ENCODE measurements around the gene GPSM3.

The GPSM3 gene

DNA sequence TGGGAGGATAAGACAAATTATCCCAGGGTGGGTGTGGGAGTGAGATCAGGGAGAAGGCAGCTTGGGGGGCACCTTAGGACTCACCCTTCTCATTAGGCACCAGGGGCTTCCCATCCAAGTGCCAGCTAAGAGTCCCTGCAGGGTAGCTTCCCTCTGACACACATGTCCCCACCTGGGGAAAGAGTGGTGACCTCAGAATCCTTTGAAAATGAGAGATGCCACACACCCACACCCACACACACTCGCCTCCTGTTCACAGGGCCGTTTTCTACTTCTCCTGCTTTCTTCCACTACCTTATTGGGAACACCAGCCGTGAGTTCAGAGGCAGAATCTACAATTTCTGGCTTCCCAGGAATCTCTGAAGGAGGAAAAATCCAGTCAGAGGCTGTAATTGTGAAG is 9.4 kb downstream of the GPSM3 start:
- TF ChIP-seq, protein P1, sequence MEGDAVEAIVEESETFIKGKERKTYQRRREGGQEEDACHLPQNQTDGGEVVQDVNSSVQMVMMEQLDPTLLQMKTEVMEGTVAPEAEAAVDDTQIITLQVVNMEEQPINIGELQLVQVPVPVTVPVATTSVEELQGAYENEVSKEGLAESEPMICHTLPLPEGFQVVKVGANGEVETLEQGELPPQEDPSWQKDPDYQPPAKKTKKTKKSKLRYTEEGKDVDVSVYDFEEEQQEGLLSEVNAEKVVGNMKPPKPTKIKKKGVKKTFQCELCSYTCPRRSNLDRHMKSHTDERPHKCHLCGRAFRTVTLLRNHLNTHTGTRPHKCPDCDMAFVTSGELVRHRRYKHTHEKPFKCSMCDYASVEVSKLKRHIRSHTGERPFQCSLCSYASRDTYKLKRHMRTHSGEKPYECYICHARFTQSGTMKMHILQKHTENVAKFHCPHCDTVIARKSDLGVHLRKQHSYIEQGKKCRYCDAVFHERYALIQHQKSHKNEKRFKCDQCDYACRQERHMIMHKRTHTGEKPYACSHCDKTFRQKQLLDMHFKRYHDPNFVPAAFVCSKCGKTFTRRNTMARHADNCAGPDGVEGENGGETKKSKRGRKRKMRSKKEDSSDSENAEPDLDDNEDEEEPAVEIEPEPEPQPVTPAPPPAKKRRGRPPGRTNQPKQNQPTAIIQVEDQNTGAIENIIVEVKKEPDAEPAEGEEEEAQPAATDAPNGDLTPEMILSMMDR (IDR thresholded peaks at IDR 0.05; ENCODE audit: borderline replicate concordance, control extremely low read depth, extremely low read depth, insufficient read depth, missing control alignments) = no peak
- in situ Hi-C loops (cut with MboI; ENCODE audit: low sequenced_read_pairs, unreplicated experiment) = no loop called here
- DNase-seq (ENCODE audit: low spot score) = no peak

DNA sequence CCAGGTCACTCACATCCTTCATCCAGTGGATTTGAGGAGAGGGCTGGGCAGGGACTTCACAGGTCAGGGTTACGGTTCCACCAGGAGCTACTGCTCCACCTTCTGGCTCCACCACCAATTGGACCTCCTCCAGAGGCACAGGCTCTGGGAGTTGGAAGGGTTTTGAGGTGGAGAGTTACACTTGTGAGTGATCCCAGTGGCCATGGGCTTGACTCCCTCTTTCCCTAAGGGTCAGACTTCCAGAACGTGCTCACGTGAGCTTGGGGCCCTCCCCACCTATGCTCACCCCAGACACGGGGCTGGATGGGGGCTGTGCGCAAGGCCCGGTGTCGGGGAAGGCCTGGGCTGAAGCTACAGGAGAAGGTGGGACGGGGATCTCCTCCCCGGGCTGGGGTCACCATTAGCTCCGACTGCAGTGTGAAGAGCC is 9.9 kb downstream of the GPSM3 start:
- DNase-seq (ENCODE audit: low spot score) = no peak
- in situ Hi-C loops (cut with MboI; ENCODE audit: low sequenced_read_pairs, unreplicated experiment) = no loop called here
- TF ChIP-seq, protein P1 (IDR thresholded peaks at IDR 0.05; ENCODE audit: borderline replicate concordance, control extremely low read depth, extremely low read depth, insufficient read depth, missing control alignments) = no peak

DNA sequence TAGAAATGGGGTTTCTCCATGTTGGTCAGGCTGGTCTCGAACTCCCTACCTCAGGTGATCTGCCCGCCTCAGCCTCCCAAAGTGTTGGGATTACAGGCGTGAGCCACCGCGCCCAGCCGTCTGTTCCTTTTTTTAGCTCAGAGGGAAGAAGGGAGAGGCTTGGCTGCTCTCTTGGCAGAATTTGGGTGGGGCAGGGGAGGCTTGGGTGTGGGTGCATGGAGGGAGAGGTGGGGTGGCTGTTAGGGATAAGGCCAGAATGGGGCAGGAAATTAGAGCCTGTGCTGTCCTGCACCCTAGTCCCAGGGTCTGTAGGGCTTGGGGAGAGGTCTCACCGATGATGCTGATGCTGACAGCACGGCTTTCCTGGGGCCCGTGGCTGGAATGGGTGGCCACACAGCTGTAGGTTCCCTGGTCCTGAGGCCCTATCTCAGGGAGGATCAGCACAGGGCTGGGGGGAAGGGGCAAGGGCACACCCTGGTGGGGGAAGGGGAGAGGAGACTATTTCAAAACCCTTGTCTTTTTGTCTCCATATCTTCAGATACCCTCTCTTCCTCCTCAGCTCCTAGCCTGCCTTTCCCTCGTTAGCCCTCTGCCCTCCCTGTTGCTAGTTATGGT is 10.4 kb downstream of the GPSM3 start:
- in situ Hi-C loops (cut with MboI; ENCODE audit: low sequenced_read_pairs, unreplicated experiment) = no loop called here
- DNase-seq (ENCODE audit: low spot score) = no peak
- TF ChIP-seq, protein P1 (IDR thresholded peaks at IDR 0.05; ENCODE audit: borderline replicate concordance, control extremely low read depth, extremely low read depth, insufficient read depth, missing control alignments) = no peak

DNA sequence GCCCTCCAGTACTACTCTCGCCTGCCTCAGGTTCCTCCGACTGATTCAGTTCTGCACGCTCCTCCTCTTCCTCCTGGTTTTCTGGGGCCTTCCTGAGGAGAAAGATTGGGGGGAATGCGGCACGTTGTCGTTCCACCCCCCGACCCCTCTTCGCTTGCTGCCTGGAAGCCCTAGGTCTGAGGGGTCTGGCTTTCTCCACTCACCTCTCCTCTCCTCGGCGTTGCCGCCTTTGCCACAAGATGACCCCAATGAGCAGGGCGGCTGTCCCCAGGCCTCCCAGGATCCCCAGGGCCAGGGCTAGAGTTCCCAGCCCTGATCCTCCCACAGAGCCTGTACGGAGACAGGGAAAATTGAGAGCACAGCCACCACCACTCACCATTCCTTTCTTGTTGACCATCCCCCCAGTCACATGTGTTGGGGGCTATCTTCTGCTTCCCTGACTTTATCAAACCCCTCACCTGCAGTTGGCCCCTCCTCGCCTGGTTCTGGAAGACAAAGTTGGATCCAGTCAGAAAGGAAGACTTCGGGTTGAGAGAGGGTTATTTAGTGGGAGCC is 11.2 kb downstream of the GPSM3 start:
- in situ Hi-C loops (cut with MboI; ENCODE audit: low sequenced_read_pairs, unreplicated experiment) = no loop called here
- TF ChIP-seq, protein P1 (IDR thresholded peaks at IDR 0.05; ENCODE audit: borderline replicate concordance, control extremely low read depth, extremely low read depth, insufficient read depth, missing control alignments) = no peak
- DNase-seq (ENCODE audit: low spot score) = no peak

DNA sequence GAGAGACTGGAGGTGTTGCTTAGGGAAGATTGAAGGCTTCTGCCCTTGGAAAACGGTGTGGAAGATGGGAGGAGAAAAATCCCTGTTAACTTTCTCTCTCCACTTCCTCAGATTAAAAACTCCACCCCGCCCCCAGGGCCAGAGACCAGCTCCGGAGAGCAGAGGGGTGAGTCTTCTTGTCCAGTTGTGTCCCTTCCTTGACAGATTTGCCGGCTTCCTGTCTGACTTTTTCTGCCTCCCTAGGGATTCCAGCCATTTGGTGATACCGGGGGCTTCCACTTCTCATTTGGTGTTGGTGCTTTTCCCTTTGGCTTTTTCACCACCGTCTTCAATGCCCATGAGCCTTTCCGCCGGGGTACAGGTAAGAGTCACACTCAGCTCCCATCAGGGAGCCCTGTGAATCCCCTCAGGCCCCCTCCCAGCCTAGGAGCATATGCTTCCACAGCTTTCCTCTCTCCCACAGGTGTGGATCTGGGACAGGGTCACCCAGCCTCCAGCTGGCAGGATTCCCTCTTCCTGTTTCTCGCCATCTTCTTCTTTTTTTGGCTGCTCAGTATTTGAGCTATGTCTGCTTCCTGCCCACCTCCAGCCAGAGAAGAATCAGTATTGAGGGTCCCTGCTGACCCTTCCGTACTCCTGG is 12.6 kb downstream of the GPSM3 start:
- in situ Hi-C loops (cut with MboI; ENCODE audit: low sequenced_read_pairs, unreplicated experiment) = no loop called here
- TF ChIP-seq, protein P1 (IDR thresholded peaks at IDR 0.05; ENCODE audit: borderline replicate concordance, control extremely low read depth, extremely low read depth, insufficient read depth, missing control alignments) = no peak
- DNase-seq (ENCODE audit: low spot score) = no peak

DNA sequence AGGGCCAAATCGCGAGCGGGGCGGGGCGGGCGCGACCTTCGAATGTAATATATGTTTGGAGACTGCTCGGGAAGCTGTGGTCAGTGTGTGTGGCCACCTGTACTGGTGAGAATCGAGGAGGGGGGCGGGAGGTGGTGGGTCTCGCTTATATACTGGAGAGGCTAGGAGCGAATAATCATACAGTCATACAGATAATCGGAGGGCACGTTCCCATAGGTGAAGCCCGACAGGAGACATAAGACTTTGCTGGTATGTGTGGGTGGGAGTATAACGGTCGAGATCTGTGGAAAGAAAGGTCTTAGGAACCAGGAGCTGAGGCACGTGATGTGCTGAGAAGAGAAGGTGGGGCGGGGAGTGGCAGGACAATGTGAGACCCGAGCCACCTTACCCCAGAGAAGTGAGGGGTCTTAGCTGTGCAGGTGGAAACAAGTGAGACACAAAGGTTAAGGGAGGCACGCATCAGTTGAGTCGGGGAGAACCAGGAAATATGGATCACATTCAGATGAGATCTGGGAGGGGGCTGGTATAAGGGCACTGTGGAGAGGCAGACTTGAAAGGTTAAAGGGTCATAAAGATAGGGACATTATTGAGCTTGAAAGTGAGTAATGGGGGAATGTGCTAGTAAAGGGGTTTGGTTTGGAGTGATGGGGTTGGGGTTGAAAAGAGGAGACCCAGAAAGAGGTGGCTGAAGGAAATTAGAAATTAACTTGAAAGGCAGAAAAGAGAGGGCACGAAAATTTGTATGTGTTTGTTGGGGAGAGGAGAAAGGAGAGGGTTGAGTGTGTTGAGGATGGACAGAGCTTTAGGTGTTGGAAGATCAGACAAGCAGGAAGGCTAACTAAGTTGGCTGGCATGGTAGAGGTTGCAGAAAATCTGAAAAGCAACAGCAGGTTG is 13.6 kb downstream of the GPSM3 start:
- in situ Hi-C loops (cut with MboI; ENCODE audit: low sequenced_read_pairs, unreplicated experiment) = no loop called here
- DNase-seq (ENCODE audit: low spot score) = no peak
- TF ChIP-seq, protein P1 (IDR thresholded peaks at IDR 0.05; ENCODE audit: borderline replicate concordance, control extremely low read depth, extremely low read depth, insufficient read depth, missing control alignments) = no peak

Data from GM13976 (cell line).